Tibial nerve (tissue), 4 donors: Measurements from ENCODE around the gene CEACAM1. TPM values are rescaled to one million over a fixed set of nuclear protein-coding genes. Genes with fewer than 3 reads are reported as not detected.

ENCODE experiments used
- DNase-seq, 2 donors: peaks; one replicate each; pipeline ENCODE4 v3.0.0-alpha.2; 2019; ENCODE audit warnings: low spot score in 2 of 2
- H3K27ac ChIP-seq, 4 donors: fragments of 200-600 bp; sonication (generic) in 3 of 4; one replicate each; pipeline ENCODE4 v1.5.1; 2017 to 2019; ENCODE audit warnings: mild to moderate bottlenecking in 1 of 4
- H3K27me3 ChIP-seq, 2 donors: fragments of 200-600 bp; sonication (generic) in 1 of 2; one replicate each; pipeline versions ENCODE4 v1.5.1 to v1.6.0; 2017 to 2019
- H3K36me3 ChIP-seq, 3 donors: fragments of 200-600 bp; sonication (generic); one replicate each; pipeline ENCODE4 v1.5.1; 2018 to 2019
- H3K4me1 ChIP-seq, 4 donors: fragments of 200-600 bp; sonication (generic) in 3 of 4; one replicate each; pipeline ENCODE4 v1.5.1; 2017 to 2019
- H3K4me3 ChIP-seq, 4 donors: fragments of 200-600 bp; sonication (generic) in 3 of 4; one replicate each; pipeline ENCODE4 v1.5.1; 2017 to 2019; ENCODE audit warnings: mild to moderate bottlenecking in 1 of 4, moderate library complexity in 1 of 4
- H3K9me3 ChIP-seq, 4 donors: fragments of 200-600 bp; sonication (generic) in 3 of 4; one replicate each; pipeline ENCODE4 v1.5.1; 2017 to 2019
- EP300 ChIP-seq, 2 donors: sonication (generic); formaldehyde crosslinking; IDR thresholded peaks; one replicate each; pipeline ENCODE4 v1.6.1; 2017; ENCODE audit warnings: antibody characterized with exemption in 2 of 2, mild to moderate bottlenecking in 1 of 2
- POLR2A ChIP-seq, 2 donors: fragments of 450-650 bp; IDR thresholded peaks; one replicate each; pipeline ENCODE4 v1.6.1; 2017; ENCODE audit warnings: antibody characterized with exemption in 2 of 2, mild to moderate bottlenecking in 2 of 2, moderate library complexity in 2 of 2
- WGBS, 2 donors: methylation state at CpG; one replicate each; pipeline ENCODE4 v1.1.5; 2018; 5-methylcytosine and 5-hydroxymethylcytosine counted together
- total RNA-seq, 4 donors: library from RNA; depleted of rRNA; stranded (reverse); fragments of >200 nt; gene quantifications; one replicate each; pipeline ENCODE4 v1.1.0, GENCODE V29; 2016
- TF ChIP-seq, protein P1 (sequence below), 5 experiments: fragments of 200-600 bp in 3 of 5; fragments of 450-650 bp in 2 of 5; sonication (generic) in 3 of 5; IDR thresholded peaks; one replicate each; pipeline ENCODE4 v1.5.1; 2016 to 2019; ENCODE audit warnings: antibody characterized with exemption in 5 of 5, mild to moderate bottlenecking in 3 of 5, moderate library complexity in 2 of 5

Gene CEACAM1
- total RNA-seq, 4 donors from 2014 or later: 0.66 TPM; not detected in 3

DNA sequence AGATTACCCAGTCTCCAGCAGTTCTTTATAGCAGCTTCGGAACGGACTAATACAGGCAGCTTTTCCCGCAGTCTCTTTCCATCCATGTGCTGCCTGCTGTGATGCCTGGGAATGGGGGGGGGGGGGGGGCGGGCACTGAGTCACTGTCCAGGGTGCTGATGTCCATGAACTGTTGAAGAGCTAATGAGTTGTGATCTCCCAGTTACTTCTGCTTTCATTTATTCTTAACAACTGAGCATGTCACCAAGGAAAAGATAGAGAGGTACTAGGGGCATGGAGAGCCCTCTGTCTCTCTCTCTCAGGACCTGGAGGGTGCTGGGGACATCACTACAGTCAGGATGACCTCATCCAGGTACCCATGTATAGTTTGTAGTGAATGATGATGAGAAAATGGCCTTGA lies 20.3 kb upstream of the CEACAM1 start:
- H3K4me1 ChIP-seq: peaks cover 0 to 6% (median 0%) of the 10 kb centered on the region in 4 donors
- WGBS, 2 donors: 65 to 68% methylated on average over 4 of the region's 4 CpGs

DNA sequence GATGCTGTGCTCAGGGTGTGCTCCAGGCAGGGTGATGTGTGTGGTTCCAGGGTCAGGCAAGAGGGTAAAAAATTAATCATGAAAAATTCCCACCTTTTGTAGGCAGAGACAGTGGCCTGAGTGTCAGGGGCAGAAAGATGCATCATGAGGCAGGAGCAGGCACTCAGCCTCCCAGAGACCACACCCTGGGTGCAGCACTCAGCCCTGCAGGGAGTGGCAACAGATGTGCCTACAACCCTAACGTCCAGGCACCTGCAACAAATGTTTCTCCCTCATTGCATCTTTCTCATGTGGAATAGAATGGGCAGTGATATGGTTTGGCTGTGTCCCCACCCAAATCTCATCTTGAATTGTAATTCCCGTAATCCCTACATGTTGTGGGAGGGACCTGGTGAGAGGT lies 19.6 kb upstream of the CEACAM1 start:
- Histone ChIP-seq H3K27ac (no peak overlapping the region), H3K27me3 (no peaks in the 10 kb centered on the region), H3K36me3 (no peaks in the 10 kb centered on the region), H3K4me1 (peaks cover 0 to 3% (median 0%) of the 10 kb centered on the region in 4 donors), H3K4me3 (no peak overlapping the region), H3K9me3 (peaks cover 0 to 17% (median 0%) of the 10 kb centered on the region in 4 donors)
- DNase-seq: no peak
- WGBS, 2 donors: 58 to 69% methylated on average over 2 of the region's 2 CpGs
- TF ChIP-seq EP300 (IDR thresholded peaks at IDR 0.05): no peak
- TF ChIP-seq, protein P1, sequence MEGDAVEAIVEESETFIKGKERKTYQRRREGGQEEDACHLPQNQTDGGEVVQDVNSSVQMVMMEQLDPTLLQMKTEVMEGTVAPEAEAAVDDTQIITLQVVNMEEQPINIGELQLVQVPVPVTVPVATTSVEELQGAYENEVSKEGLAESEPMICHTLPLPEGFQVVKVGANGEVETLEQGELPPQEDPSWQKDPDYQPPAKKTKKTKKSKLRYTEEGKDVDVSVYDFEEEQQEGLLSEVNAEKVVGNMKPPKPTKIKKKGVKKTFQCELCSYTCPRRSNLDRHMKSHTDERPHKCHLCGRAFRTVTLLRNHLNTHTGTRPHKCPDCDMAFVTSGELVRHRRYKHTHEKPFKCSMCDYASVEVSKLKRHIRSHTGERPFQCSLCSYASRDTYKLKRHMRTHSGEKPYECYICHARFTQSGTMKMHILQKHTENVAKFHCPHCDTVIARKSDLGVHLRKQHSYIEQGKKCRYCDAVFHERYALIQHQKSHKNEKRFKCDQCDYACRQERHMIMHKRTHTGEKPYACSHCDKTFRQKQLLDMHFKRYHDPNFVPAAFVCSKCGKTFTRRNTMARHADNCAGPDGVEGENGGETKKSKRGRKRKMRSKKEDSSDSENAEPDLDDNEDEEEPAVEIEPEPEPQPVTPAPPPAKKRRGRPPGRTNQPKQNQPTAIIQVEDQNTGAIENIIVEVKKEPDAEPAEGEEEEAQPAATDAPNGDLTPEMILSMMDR (IDR thresholded peaks at IDR 0.05): no peak
- TF ChIP-seq POLR2A (IDR thresholded peaks at IDR 0.05): no peak

More for the DNA sequence above, 20.3 kb upstream of the CEACAM1 start:
- H3K36me3 ChIP-seq: no peaks in the 10 kb centered on the region
- TF ChIP-seq POLR2A (IDR thresholded peaks at IDR 0.05): no peak
- TF ChIP-seq, protein P1 (IDR thresholded peaks at IDR 0.05): no peak
- no peak for TF ChIP-seq EP300 (IDR thresholded peaks at IDR 0.05)
- no peaks in the 10 kb centered on the region for H3K27me3 ChIP-seq
- H3K9me3 ChIP-seq: peaks cover 0 to 17% (median 0%) of the 10 kb centered on the region in 4 donors
- DNase-seq: no peak
- no peak overlapping the region for H3K4me3 ChIP-seq
- no peak overlapping the region for H3K27ac ChIP-seq

DNA sequence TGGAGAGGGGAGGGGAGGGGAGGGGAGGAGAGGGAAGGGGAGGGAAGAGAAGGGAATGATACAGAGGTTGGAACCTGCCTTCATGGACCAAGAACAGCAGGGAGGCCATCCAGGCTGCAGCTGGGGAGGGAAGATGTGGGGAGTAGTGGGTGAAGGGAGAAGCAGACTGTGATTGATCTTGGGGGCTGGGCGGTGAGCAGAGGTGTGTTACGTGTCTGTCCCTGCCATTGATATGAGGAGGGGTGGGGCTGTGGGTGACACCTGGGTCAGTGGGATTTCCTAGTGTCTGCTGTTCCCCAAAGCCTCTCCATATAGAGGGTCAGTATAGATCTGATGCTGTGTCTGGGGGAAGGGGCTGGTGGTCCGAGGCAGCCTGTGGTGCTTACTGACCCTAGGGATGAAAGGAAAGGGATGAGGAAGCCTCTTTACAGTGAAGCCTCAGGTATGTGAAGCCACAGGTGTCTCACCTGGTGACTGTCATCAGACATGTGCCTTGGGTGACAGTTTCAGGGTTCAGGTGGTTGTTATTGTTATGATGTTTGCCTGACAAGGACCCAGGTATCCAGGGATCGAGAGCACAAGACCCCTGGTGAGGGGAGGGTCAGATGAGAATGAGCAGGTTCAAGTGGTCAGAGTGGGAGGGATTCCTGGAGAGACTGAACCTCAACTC lies 18.7 kb upstream of the CEACAM1 start:
- TF ChIP-seq, protein P1 (IDR thresholded peaks at IDR 0.05): no peak
- TF ChIP-seq POLR2A (IDR thresholded peaks at IDR 0.05) (no peak), EP300 (IDR thresholded peaks at IDR 0.05) (no peak)
- Histone ChIP-seq H3K4me3 (no peak overlapping the region), H3K27ac (no peak overlapping the region), H3K36me3 (no peaks in the 10 kb centered on the region), H3K27me3 (no peaks in the 10 kb centered on the region), H3K9me3 (peaks cover 0 to 17% (median 0%) of the 10 kb centered on the region in 4 donors), H3K4me1 (no peaks in the 10 kb centered on the region)
- WGBS, 2 donors: 74 to 83% methylated on average over 4 of the region's 4 CpGs
- DNase-seq: no peak

DNA sequence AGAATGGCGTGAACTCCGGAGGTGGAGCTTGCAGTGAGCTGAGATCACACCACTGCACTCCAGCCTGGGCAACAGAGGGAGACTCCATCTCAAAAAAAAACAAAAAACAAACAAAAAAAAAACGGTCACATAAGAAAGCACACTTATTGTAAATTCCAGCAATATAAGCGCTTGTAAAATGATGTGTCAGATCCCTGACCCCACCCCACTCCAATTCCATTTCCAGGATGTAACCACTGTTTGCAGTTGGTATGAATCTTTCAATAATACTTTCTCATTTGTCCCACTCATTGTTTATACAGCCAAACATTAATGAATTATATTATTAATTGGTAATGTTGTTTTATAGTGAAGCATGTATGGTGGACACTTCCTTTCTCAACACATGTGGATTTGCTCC lies 15.9 kb upstream of the CEACAM1 start:
- Histone ChIP-seq H3K4me1 (no peaks in the 10 kb centered on the region), H3K27me3 (no peaks in the 10 kb centered on the region), H3K9me3 (peaks cover 0 to 12% (median 0%) of the 10 kb centered on the region in 4 donors), H3K4me3 (no peak overlapping the region), H3K27ac (no peak overlapping the region), H3K36me3 (no peaks in the 10 kb centered on the region)
- 75 to 80% methylated on average over 4 of the region's 4 CpGs for WGBS, 2 donors
- DNase-seq: no peak
- TF ChIP-seq, protein P1 (IDR thresholded peaks at IDR 0.05): no peak
- TF ChIP-seq EP300 (IDR thresholded peaks at IDR 0.05): no peak
- no peak for TF ChIP-seq POLR2A (IDR thresholded peaks at IDR 0.05)

DNA sequence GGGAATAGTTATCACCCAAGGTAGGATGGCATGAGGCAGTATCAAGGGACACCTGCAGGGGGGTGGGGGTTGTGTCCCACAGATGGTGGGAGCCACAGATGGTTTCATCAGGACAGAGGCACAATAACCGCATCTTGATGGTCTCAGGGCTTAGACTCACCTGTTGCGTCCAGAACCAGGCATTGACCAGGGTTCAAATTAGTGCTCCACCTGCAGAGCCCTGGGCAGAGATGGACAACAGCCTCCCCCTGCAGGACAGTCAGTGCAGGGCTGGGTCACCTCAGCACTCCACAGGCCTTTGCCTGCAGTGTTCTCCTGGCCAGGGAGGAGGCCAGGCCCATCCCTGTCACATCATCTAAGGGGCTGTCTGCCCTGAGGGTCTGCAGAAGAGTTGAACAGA lies 14.5 kb upstream of the CEACAM1 start:
- TF ChIP-seq POLR2A (IDR thresholded peaks at IDR 0.05) (no peak), EP300 (IDR thresholded peaks at IDR 0.05) (no peak)
- TF ChIP-seq, protein P1 (IDR thresholded peaks at IDR 0.05): no peak

More for the DNA sequence above, 14.5 kb upstream of the CEACAM1 start:
- Histone ChIP-seq H3K9me3 (peaks cover 0 to 8% (median 0%) of the 10 kb centered on the region in 4 donors), H3K27me3 (no peaks in the 10 kb centered on the region), H3K4me3 (no peak overlapping the region), H3K27ac (no peak overlapping the region), H3K4me1 (no peaks in the 10 kb centered on the region), H3K36me3 (no peaks in the 10 kb centered on the region)
- 87 to 100% methylated on average over 2 of the region's 2 CpGs for WGBS, 2 donors
- DNase-seq: no peak
